ENCODE data around the gene STK35.

Gene STK35

GRCh38 chr20:2138396-2138795 lies 36.8 kb downstream of the STK35 start:
- H3K27ac ChIP-seq (replicated peaks): no peak overlapping the region
- no peak for TF ChIP-seq SPI1 (IDR thresholded peaks at IDR 0.05; ENCODE audit: borderline replicate concordance, low read depth)
- no peak for TF ChIP-seq POLR2AphosphoS5 (IDR thresholded peaks at IDR 0.05; ENCODE audit: low read depth)
- TF ChIP-seq, protein P1, sequence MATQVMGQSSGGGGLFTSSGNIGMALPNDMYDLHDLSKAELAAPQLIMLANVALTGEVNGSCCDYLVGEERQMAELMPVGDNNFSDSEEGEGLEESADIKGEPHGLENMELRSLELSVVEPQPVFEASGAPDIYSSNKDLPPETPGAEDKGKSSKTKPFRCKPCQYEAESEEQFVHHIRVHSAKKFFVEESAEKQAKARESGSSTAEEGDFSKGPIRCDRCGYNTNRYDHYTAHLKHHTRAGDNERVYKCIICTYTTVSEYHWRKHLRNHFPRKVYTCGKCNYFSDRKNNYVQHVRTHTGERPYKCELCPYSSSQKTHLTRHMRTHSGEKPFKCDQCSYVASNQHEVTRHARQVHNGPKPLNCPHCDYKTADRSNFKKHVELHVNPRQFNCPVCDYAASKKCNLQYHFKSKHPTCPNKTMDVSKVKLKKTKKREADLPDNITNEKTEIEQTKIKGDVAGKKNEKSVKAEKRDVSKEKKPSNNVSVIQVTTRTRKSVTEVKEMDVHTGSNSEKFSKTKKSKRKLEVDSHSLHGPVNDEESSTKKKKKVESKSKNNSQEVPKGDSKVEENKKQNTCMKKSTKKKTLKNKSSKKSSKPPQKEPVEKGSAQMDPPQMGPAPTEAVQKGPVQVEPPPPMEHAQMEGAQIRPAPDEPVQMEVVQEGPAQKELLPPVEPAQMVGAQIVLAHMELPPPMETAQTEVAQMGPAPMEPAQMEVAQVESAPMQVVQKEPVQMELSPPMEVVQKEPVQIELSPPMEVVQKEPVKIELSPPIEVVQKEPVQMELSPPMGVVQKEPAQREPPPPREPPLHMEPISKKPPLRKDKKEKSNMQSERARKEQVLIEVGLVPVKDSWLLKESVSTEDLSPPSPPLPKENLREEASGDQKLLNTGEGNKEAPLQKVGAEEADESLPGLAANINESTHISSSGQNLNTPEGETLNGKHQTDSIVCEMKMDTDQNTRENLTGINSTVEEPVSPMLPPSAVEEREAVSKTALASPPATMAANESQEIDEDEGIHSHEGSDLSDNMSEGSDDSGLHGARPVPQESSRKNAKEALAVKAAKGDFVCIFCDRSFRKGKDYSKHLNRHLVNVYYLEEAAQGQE (IDR thresholded peaks at IDR 0.05; ENCODE audit: insufficient replicate concordance, low read depth): no peak
- TF ChIP-seq GABPA (IDR thresholded peaks at IDR 0.05; ENCODE audit: low read depth): no peak
- TF ChIP-seq CTCF (IDR thresholded peaks at IDR 0.05; ENCODE audit: insufficient read depth, low read length): no peak
- H3K27me3 ChIP-seq (ENCODE audit: insufficient read depth, poor library complexity, severe bottlenecking): no peaks in the 10 kb centered on the region
- H3K4me3 ChIP-seq (replicated peaks; ENCODE audit: insufficient read depth, low read length): no peak overlapping the region
- no peak for DNase-seq (ENCODE audit: low read depth in 1 of 2, low spot score in 1 of 2)

DNA sequence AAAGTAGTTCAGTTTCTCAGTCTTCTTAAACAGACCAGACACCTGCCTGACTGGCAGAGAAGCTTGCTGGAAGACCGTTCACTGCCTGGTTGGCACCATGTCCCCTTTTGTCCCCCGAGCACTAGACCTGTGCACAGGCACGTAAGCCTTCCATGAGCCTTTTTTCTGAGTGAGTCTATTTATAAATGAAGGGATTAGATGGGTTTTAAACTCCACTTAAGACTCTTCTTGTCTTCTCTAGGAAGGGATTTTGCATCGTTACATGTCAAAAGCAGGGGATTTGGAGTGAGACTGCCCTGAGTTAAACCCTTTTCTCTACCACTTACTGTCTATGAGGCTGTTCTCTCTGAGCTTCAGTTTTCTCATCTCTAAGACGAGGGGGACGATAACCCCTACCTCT lies 37.6 kb downstream of the STK35 start:
- Histone ChIP-seq H3K27ac (replicated peaks) (no peak overlapping the region), H3K4me3 (replicated peaks; ENCODE audit: insufficient read depth, low read length) (no peak overlapping the region), H3K27me3 (ENCODE audit: insufficient read depth, poor library complexity, severe bottlenecking) (no peaks in the 10 kb centered on the region)
- TF ChIP-seq, protein P1 (IDR thresholded peaks at IDR 0.05; ENCODE audit: insufficient replicate concordance, low read depth): no peak
- no peak for TF ChIP-seq POLR2AphosphoS5 (IDR thresholded peaks at IDR 0.05; ENCODE audit: low read depth)
- TF ChIP-seq CTCF (IDR thresholded peaks at IDR 0.05; ENCODE audit: insufficient read depth, low read length): no peak
- TF ChIP-seq GABPA (IDR thresholded peaks at IDR 0.05; ENCODE audit: low read depth): no peak
- no peak for TF ChIP-seq SPI1 (IDR thresholded peaks at IDR 0.05; ENCODE audit: borderline replicate concordance, low read depth)
- no peak for DNase-seq (ENCODE audit: low read depth in 1 of 2, low spot score in 1 of 2)

- H3K4me3 ChIP-seq (replicated peaks; ENCODE audit: insufficient read depth, low read length): no peak overlapping the region
- H3K27me3 ChIP-seq (ENCODE audit: insufficient read depth, poor library complexity, severe bottlenecking): no peaks in the 10 kb centered on the region
- no peak overlapping the region for H3K27ac ChIP-seq (replicated peaks)
- no peak for DNase-seq (ENCODE audit: low read depth in 1 of 2, low spot score in 1 of 2)
- no peak for TF ChIP-seq POLR2AphosphoS5 (IDR thresholded peaks at IDR 0.05; ENCODE audit: low read depth)
- TF ChIP-seq SPI1 (IDR thresholded peaks at IDR 0.05; ENCODE audit: borderline replicate concordance, low read depth): no peak
- no peak for TF ChIP-seq GABPA (IDR thresholded peaks at IDR 0.05; ENCODE audit: low read depth)
- TF ChIP-seq, protein P1 (IDR thresholded peaks at IDR 0.05; ENCODE audit: insufficient replicate concordance, low read depth): no peak
- no peak for TF ChIP-seq CTCF (IDR thresholded peaks at IDR 0.05; ENCODE audit: insufficient read depth, low read length)
Measured at GRCh38 chr20:2139736-2140135, 38.1 kb downstream of the STK35 start.

All from HL-60 (cell line).